Choroid plexus epithelial cell (primary cell): ENCODE results near the gene PCDHGB2.

Source experiments
- DNase-seq: peaks from one replicate; pipeline ENCODE4 v3.0.0-alpha.2; 2010; ENCODE audit warnings: low read depth
- H3K4me3 ChIP-seq: 2 replicates; pipeline ENCODE4 v1.5.1; 2011; ENCODE audit warnings: low read depth, mild to moderate bottlenecking, control low read depth, low read length, moderate library complexity
- TF ChIP-seq, protein P1 (sequence below): conservative IDR thresholded peaks from 2 replicates; pipeline ENCODE4 v1.5.1; 2011; ENCODE audit warnings: low read depth, mild to moderate bottlenecking, control low read depth, inconsistent platforms, low read length, moderate library complexity

The PCDHGB2 gene

DNA sequence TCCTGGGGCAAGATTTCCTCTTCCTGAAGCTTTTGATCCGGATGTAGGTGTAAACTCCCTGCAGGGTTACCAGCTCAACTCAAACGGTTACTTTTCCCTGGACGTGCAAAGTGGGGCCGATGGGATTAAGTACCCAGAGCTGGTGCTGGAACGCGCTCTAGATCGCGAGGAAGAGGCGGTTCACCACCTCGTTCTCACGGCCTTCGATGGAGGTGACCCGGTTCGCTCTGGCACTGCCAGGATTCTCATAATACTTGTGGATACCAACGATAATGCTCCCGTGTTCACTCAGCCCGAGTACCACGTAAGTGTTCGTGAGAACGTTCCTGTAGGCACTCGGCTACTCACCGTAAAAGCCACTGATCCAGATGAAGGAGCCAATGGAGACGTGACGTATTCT lies 4.2 kb upstream of the PCDHGB2 start:
- H3K4me3 ChIP-seq = no peak overlapping the region
- TF ChIP-seq, protein P1, sequence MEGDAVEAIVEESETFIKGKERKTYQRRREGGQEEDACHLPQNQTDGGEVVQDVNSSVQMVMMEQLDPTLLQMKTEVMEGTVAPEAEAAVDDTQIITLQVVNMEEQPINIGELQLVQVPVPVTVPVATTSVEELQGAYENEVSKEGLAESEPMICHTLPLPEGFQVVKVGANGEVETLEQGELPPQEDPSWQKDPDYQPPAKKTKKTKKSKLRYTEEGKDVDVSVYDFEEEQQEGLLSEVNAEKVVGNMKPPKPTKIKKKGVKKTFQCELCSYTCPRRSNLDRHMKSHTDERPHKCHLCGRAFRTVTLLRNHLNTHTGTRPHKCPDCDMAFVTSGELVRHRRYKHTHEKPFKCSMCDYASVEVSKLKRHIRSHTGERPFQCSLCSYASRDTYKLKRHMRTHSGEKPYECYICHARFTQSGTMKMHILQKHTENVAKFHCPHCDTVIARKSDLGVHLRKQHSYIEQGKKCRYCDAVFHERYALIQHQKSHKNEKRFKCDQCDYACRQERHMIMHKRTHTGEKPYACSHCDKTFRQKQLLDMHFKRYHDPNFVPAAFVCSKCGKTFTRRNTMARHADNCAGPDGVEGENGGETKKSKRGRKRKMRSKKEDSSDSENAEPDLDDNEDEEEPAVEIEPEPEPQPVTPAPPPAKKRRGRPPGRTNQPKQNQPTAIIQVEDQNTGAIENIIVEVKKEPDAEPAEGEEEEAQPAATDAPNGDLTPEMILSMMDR = no peak
- DNase-seq = no peak

GRCh38 chr5:141356133-141356532 lies 3.7 kb upstream of the PCDHGB2 start:
- no peak for DNase-seq
- TF ChIP-seq, protein P1 = no peak
- no peak overlapping the region for H3K4me3 ChIP-seq

GRCh38 chr5:141356950-141357349 lies 2.8 kb upstream of the PCDHGB2 start:
- no peak overlapping the region for H3K4me3 ChIP-seq
- TF ChIP-seq, protein P1 = no peak
- no peak for DNase-seq

GRCh38 chr5:141360685-141361084 lies 891 bp downstream of the PCDHGB2 start:
- TF ChIP-seq, protein P1 = no peak
- no peak overlapping the region for H3K4me3 ChIP-seq
- DNase-seq = no peak

DNA sequence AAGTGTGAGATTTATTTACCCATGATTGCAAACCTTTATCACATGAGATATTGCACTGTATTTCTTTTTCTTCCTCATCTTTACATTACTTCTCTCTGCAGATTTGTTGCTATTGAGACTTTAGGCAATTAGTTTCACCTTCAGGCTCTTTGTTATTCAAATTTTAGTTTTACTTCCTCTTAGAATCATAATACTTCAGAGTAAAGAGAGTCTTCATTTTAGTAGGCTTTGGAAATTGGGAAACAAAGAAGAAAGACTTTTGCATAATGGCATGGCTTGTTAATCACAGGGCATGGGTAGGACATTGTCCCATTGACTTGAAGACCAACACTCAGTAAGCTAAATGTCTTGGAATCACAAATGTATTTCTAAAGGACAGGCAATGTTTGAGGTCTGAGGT lies 2.9 kb downstream of the PCDHGB2 start:
- DNase-seq = no peak
- no peak overlapping the region for H3K4me3 ChIP-seq
- TF ChIP-seq, protein P1 = no peak

GRCh38 chr5:141363952-141364660 lies 4.3 kb downstream of the PCDHGB2 start, which contains the start of gene PCDHGA5:
Gene PCDHGA5, plus strand, starts transcription at chr5:141364162. Its CDS starts 169 bp downstream, at chr5:141364331.
- no peak for DNase-seq
- no peak within 1 kb of the TSS for H3K4me3 ChIP-seq
- TF ChIP-seq, protein P1 = peak; percentile 4
